Osteocyte (in vitro differentiated cells): ENCODE measurements around the gene CHD8. TPM values are rescaled to one million over a fixed set of nuclear protein-coding genes. Genes with fewer than 3 reads are reported as not detected.
"Not testable (repeated sequence)": the region's sequence is repeated elsewhere in the genome, so short reads cannot be mapped to it uniquely, and the experiment has no call there.

Source experiments
- DNase-seq: peaks from one replicate; pipeline ENCODE4 v3.0.0; 2021; ENCODE audit warnings: mixed read lengths; ENCODE audit not compliant: unreplicated experiment; ENCODE audit errors: extremely low spot score
- H3K27ac Mint-ChIP-seq: one replicate; pipeline ENCODE4 v1.8.0; 2021; ENCODE audit warnings: mild to moderate bottlenecking, mixed read lengths; ENCODE audit not compliant: unreplicated experiment
- H3K27me3 Mint-ChIP-seq: one replicate; pipeline ENCODE4 v1.8.0; 2021; ENCODE audit warnings: mixed read lengths; ENCODE audit not compliant: unreplicated experiment
- H3K36me3 Mint-ChIP-seq: one replicate; pipeline ENCODE4 v1.8.0; 2021; ENCODE audit warnings: mixed read lengths; ENCODE audit not compliant: unreplicated experiment
- H3K4me1 Mint-ChIP-seq: one replicate; pipeline ENCODE4 v1.8.0; 2021; ENCODE audit warnings: mixed read lengths; ENCODE audit not compliant: unreplicated experiment
- H3K4me3 Mint-ChIP-seq: one replicate; pipeline ENCODE4 v1.8.0; 2021; ENCODE audit warnings: mild to moderate bottlenecking, moderate library complexity, mixed read lengths; ENCODE audit not compliant: unreplicated experiment
- H3K9me3 Mint-ChIP-seq: one replicate; pipeline ENCODE4 v1.8.0; 2021; ENCODE audit warnings: mixed read lengths; ENCODE audit not compliant: unreplicated experiment
- total RNA-seq: library from RNA; stranded (reverse); gene quantifications from 2 replicates; pipeline ENCODE4 v1.2.1, GENCODE V29; 2021
- TF ChIP-seq, protein P1 (sequence below): fragments of 200-600 bp; sonication (generic); IDR thresholded peaks from 2 replicates; pipeline ENCODE4 v1.5.0; 2021; ENCODE audit warnings: antibody characterized with exemption, mild to moderate bottlenecking, moderate library complexity

The CHD8 gene
- total RNA-seq, 1 donor from 2014 or later, result 86.0 TPM

DNA sequence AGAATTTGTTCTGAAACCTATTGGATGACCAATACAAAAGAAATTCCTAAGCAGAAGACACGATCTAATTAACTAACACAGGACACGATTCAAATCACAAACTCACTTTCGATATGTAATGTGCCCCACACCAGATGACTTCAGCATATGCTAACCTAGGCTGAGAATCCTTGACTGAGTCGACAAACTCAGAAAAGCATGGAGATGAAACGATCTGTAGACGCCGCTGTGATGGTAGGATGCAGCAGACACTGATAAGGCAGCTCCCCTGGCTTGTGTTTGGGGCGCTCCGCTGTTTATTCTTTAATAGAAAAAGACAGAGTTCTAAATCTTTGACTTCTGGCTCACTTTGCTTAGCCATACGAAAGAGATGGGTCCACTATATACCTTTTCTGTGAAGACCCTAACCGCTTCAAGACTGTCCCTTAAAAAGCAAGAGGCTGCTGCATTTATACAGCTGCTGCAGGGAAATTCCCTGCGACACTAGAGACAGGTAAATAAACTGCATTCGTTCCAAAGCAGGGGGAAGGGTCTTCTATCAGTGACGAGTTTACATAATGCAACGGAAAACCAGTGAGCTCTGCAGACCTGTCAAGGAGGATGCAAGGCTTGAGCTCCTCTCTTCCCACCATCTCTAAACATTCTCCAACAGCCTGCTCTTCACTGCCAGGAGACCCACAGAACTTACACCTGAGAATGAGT is 929 bp downstream of the CHD8 start:
- H3K9me3 Mint-ChIP-seq, result no peaks in the 10 kb centered on the region
- H3K27ac Mint-ChIP-seq, result peak overlapping the region; percentile 100
- H3K27me3 Mint-ChIP-seq, result no peaks in the 10 kb centered on the region
- peaks cover 41% of the 10 kb centered on the region for H3K4me1 Mint-ChIP-seq
- H3K36me3 Mint-ChIP-seq, result peaks cover 10% of the 10 kb centered on the region
- TF ChIP-seq, protein P1, sequence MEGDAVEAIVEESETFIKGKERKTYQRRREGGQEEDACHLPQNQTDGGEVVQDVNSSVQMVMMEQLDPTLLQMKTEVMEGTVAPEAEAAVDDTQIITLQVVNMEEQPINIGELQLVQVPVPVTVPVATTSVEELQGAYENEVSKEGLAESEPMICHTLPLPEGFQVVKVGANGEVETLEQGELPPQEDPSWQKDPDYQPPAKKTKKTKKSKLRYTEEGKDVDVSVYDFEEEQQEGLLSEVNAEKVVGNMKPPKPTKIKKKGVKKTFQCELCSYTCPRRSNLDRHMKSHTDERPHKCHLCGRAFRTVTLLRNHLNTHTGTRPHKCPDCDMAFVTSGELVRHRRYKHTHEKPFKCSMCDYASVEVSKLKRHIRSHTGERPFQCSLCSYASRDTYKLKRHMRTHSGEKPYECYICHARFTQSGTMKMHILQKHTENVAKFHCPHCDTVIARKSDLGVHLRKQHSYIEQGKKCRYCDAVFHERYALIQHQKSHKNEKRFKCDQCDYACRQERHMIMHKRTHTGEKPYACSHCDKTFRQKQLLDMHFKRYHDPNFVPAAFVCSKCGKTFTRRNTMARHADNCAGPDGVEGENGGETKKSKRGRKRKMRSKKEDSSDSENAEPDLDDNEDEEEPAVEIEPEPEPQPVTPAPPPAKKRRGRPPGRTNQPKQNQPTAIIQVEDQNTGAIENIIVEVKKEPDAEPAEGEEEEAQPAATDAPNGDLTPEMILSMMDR, result no peak
- H3K4me3 Mint-ChIP-seq, result peak overlapping the region; percentile 93
- DNase-seq, result no peak

DNA sequence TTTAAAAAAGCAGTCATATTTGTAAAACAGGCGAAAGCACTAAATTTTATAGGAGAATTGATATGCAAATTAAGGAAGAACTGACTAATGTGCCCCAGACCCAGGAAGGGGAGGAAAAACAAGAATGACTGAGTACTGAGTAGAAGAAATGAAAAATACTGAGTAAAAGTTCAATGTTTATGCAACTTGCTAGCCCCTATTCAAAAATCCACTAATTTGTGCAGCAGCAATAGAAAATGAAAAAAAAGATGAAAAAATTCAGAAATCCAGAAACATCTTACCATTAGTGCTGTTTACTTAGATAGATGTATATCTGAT is 6.1 kb downstream of the CHD8 start:
- no peaks in the 10 kb centered on the region for H3K9me3 Mint-ChIP-seq
- H3K36me3 Mint-ChIP-seq, result peaks cover 5% of the 10 kb centered on the region
- no peak overlapping the region for H3K4me3 Mint-ChIP-seq
- no peak overlapping the region for H3K27ac Mint-ChIP-seq
- DNase-seq, result no peak
- no peaks in the 10 kb centered on the region for H3K27me3 Mint-ChIP-seq
- TF ChIP-seq, protein P1, result no peak
- H3K4me1 Mint-ChIP-seq, result peaks cover 29% of the 10 kb centered on the region

DNA sequence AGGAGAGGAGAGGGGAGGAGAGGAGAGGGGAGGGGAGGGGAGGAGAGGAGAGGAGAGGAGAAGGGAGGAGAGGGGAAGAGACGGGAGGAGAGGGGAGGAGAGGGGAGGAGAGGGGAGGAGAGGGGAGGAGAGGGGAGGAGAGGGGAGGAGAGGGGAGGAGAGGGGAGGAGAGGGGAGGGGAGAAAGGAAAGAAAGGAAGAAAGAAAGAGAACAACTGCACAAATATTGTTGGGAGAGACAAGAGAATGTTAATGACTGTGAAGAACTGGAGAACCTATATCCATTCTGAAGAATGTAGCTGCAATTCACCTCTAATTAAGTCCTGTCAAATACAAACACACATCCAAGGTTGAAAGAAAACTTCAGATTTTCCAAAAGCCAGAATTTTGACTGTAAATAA is 13.3 kb downstream of the CHD8 start:
- not testable (repeated sequence) for H3K36me3 Mint-ChIP-seq, H3K4me1 Mint-ChIP-seq, DNase-seq, H3K27ac Mint-ChIP-seq, H3K9me3 Mint-ChIP-seq, H3K4me3 Mint-ChIP-seq, H3K27me3 Mint-ChIP-seq

DNA sequence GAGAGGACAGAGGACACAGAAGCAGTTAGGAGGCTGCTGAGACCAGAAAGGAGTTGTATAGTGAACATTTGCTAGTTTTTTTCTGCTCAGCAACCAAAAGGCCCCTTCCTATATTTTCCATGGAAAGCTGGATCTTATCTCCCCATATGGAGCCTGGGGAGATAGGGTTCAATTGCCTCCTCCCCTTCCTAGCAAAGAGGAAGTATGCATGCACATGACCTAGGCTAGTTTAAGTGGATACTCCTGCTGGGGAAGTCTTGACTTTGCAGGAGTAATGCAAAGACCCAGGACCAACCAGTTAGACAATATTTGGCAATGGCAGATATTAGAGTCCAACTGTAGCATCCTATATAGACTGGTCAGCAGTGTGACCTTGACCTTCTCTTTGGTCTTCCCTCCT is 15.1 kb downstream of the CHD8 start:
- Mint-ChIP-seq H3K4me3 (no peak overlapping the region), H3K36me3 (no peaks in the 10 kb centered on the region), H3K27ac (no peak overlapping the region), H3K27me3 (no peaks in the 10 kb centered on the region), H3K4me1 (peaks cover 18% of the 10 kb centered on the region), H3K9me3 (no peaks in the 10 kb centered on the region)
- TF ChIP-seq, protein P1, result no peak
- no peak for DNase-seq

DNA sequence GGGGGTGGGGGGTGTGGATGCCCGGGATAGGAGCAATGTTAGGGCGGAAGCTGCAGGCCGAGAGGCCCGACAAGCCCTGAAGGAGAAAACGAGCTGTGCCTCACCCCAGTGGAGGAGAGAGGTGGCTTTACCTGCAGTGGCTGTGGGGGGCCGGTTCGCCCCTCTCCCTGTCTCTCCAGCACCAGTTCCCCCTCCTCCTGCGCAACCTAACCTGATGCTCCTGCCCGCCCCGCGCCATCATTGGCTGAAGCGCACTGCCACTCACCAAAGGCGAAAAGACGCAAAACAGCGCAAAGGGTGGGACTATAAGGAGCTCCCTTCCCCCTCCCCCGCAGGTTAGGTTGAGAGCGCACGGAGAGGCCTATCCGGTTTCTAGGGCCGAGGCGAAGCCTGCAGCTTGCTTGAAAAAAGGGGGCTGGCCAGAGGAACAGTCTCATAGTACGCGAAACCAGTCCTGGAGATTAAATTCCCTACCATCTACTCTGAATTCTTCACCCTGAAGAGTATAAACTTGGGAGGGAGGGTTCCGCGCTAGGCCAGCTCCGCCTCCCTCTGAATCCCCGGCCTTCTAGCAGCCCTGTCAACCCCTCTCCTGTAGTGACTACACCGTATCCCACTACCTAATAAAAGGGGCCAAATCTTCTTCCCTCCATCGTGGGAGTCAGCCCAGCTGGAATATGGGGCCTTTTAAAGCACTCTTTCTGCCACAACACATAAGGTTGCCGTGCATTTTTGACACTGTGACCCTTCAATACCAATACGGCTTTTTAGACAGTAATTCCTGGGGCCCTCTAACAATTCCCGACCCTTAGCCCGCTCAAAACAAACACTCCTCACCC is 18.6 kb downstream of the CHD8 start:
- H3K27me3 Mint-ChIP-seq, result no peaks in the 10 kb centered on the region
- TF ChIP-seq, protein P1, result no peak
- peak; percentile 98 for DNase-seq
- peaks cover 8% of the 10 kb centered on the region for H3K36me3 Mint-ChIP-seq
- peak overlapping the region; percentile 95 for H3K27ac Mint-ChIP-seq
- peaks cover 36% of the 10 kb centered on the region for H3K4me1 Mint-ChIP-seq
- H3K4me3 Mint-ChIP-seq, result peak overlapping the region; percentile 83
- H3K9me3 Mint-ChIP-seq, result no peaks in the 10 kb centered on the region
